ENCODE measurements around the gene KRT7.

KRT7 gene

DNA sequence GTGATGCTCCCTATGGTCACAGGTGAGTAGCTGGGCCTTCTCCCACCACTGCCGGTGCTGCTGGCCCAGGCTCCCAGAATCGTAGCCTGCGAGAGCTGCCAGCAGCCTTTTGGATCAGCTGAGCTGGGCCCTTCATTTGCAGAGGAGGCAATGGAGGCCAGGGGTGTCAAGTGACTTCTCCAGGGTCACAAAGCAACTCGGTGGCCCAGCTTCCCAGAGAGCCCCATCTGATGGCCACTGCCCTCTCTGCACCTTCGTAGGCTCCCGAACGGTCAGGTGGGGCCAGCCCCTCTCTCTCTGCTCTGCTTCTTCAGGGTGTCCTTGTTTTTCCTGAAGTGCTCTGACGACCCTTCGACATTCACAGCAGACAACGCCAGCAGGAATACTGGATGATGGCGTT is 45.8 kb upstream of the KRT7 start:
- TF ChIP-seq, protein P1, sequence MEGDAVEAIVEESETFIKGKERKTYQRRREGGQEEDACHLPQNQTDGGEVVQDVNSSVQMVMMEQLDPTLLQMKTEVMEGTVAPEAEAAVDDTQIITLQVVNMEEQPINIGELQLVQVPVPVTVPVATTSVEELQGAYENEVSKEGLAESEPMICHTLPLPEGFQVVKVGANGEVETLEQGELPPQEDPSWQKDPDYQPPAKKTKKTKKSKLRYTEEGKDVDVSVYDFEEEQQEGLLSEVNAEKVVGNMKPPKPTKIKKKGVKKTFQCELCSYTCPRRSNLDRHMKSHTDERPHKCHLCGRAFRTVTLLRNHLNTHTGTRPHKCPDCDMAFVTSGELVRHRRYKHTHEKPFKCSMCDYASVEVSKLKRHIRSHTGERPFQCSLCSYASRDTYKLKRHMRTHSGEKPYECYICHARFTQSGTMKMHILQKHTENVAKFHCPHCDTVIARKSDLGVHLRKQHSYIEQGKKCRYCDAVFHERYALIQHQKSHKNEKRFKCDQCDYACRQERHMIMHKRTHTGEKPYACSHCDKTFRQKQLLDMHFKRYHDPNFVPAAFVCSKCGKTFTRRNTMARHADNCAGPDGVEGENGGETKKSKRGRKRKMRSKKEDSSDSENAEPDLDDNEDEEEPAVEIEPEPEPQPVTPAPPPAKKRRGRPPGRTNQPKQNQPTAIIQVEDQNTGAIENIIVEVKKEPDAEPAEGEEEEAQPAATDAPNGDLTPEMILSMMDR (IDR thresholded peaks at IDR 0.05; ENCODE audit: low read length, missing control alignments) = no peak
- H3K4me3 ChIP-seq (replicated peaks; ENCODE audit: low read depth, low read length) = no peak overlapping the region
- no peak for DNase-seq (ENCODE audit: low read depth)

DNA sequence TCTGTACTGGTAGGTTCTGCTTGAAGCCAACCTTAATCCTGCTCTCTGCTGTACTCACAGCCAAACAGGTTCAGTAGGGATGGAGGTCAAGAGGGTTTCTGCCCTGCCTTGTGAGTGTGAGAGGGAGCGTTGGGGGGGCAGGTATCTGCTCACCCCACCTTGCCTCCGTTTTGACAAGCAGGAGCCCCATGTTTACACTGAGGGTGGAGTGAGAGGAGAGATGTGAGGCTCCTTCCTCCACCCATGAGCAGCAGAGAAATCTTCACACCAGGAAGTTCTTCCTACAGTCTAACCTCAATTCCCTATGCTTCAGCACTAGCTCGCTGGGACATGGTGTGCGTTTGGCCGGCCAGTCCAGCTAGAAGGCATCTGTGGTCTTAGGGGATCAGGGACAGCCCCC is 45.4 kb upstream of the KRT7 start:
- TF ChIP-seq, protein P1 (IDR thresholded peaks at IDR 0.05; ENCODE audit: low read length, missing control alignments) = no peak
- DNase-seq (ENCODE audit: low read depth) = no peak

DNA sequence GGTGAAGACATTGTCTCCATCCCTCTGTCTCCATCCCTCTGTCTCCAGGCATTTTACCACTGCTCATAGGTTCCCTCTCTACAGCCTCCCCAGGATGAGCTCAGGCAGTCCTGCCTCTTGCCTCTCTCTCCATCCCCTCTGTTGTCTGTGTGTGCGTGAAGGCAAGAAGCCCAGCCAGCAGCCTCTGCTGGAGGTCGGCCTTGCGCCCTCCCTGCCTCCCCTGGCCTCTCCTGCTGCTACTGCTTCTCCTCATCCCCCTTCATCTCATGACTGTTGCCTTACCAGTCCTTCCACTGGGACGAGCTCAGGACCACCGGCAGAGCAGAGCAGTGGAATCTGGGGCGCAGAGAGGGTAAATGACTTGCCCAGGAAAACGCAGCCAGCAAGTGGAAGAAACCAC is 44.4 kb upstream of the KRT7 start:
- TF ChIP-seq, protein P1 (IDR thresholded peaks at IDR 0.05; ENCODE audit: low read length, missing control alignments) = no peak
- DNase-seq (ENCODE audit: low read depth) = no peak
- H3K4me3 ChIP-seq (replicated peaks; ENCODE audit: low read depth, low read length) = no peak overlapping the region

More for the DNA sequence above, 45.4 kb upstream of the KRT7 start:
- H3K4me3 ChIP-seq (replicated peaks; ENCODE audit: low read depth, low read length) = no peak overlapping the region

DNA sequence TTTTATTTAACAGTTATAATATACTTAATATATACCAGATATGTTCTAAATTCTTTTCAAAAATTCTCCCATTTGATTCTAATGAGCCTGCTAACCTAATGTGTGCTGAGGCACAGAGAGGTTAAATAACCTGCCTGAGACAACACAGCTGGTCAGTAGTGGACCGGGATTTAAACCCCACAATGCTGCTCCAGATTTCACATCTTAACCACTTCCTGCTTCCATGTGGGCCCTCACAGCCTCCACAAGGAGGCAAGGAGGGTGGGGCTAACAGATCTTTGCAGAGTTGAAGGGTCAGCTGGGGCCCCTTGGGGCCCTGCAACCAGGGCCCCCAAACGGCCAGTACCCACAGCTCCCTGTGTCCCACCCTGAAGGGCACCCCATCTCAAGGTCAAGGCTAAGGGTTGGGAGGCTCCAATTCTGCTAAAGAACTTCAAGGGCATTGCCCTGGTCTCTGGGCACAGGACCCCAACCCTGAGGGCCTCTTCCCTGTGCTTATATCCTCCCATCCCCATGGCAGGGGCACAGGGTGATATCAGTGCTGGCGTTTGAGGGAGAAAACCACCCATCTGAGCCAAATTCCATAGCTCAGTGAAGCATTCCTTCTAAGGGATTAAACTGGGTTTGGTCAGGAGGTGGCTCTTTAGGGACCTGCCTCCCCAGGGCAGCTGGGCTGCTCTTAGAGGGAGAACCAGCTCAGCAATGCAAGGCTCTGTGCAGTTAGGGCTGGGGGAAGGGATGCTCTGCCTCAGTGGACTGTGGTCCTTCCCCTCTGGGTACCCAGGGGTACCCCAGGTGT is 43.5 kb upstream of the KRT7 start:
- peak; percentile 60 for DNase-seq (ENCODE audit: low read depth)
- H3K4me3 ChIP-seq (replicated peaks; ENCODE audit: low read depth, low read length) = no peak overlapping the region
- TF ChIP-seq, protein P1 (IDR thresholded peaks at IDR 0.05; ENCODE audit: low read length, missing control alignments) = no peak

DNA sequence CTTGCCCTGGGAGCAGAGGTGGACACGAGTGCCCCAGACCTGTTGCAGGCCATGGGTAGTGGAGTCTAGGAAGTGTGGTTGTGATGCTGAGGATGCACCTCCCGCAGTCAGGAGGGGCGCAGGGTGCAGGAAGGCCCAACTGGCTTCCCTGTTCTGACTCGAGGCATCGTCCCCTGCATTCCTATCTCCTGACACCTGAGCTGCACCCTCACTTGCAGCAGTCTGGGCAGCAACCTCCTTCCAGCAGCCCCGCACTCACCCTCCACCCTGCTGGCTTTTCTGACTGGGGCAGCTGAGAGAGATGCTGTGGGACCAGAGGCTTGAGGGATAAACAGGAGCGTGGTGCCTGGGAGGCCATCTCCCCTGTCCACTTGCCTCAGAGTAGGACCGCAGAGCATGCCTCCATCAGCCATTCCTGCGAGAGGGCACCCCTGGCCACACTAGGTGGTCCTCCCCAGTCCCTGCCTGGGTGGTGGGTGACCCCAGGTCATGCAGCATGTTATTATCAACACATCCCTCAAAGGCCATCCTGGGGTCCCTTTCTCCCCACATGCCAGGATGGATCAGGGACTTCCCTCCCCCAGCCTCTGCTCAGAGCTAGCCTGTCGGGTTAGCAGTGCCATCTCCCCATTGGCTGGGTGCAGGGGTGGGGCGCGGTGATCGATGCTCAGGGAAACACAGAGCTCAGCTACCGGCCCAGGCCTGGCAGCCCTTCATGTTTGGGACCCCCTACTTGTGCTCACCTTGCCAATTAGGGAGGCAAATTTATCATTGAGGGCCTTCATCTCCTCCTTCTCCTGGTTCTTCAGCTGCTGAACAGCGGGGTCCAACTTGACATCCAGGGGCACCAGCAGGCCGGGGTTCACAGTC is 41.9 kb upstream of the KRT7 start:
- TF ChIP-seq, protein P1 (IDR thresholded peaks at IDR 0.05; ENCODE audit: low read length, missing control alignments) = no peak
- no peak overlapping the region for H3K4me3 ChIP-seq (replicated peaks; ENCODE audit: low read depth, low read length)
- no peak for DNase-seq (ENCODE audit: low read depth)

DNA sequence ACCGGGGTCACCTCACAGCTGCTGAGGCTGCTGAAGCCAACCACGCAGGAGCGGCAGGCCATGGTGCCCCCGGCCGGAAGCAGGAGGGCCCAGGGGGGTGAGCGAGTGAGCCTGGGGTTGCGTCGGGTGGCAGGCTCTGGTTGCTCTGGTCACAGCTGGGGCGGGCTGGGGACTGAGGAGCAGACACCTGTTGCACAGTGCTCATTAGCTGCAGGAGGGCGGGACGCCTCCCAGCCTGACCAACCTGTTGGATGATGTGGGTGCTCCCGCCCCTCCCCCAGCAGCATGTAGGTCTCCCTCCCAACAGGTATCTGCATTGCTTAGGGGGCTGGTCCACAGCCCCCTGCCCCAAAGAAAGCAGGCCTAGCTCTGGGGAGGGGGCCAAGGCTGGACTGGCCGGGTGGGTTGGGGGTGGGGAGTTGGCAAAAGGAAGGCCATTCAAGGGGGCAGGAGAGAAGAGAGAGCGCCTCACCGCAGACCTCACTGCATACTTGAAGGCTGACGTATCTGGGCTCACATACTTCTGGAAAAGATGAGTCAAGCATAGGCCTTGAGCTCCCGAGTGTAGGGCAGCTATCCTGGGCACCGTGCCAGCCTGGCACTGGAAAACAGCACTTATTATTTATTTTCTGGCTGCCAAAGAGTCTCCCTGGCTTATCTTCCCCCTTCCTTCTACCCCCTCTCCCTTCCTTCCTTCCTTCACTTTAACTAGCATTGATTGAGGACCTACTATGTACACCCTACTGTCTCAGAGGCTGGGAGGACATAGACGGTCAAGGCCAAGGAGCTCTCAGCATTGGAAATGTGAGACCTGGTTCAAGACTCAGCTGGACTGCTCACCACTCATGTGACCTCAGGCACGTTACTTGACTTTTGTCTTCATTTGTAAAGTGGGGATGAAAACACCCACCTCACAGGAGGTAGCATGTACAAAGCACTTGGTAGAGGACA is 40.9 kb upstream of the KRT7 start, which contains the start of gene KRT80:
TSS of gene KRT80 (minus strand) at position 174 of the 951 bp plus-strand sequence. CDS start at position 62, 112 bp downstream.
- peak; percentile 99 for DNase-seq (ENCODE audit: low read depth)
- no peak within 1 kb of the TSS for H3K4me3 ChIP-seq (replicated peaks; ENCODE audit: low read depth, low read length)
- TF ChIP-seq, protein P1 (IDR thresholded peaks at IDR 0.05; ENCODE audit: low read length, missing control alignments) = no peak
